Caco-2 (cell line): Measurements from ENCODE around the gene MEGF6. TPM values are rescaled to one million over a fixed set of nuclear protein-coding genes. Genes with fewer than 3 reads are reported as not detected.

Experiments
- BruUV-seq: library from RNA; stranded (reverse); fragments of 400-500 nt; replicated peaks from 2 replicates; lab custom pipeline; 2021; lab: Mats Ljungman, UMichigan
- CTCF ChIA-PET: fragments of 300-600 bp; sonication (Branson Sonifier 250); formaldehyde crosslinking; loops from one replicate; lab custom pipeline; 2022; ENCODE audit warnings: antibody characterized with exemption; lab: Charles Lee
- POLR2A ChIA-PET: fragments of 300-600 bp; sonication (Branson Sonifier 250); formaldehyde crosslinking; loops from one replicate; lab custom pipeline; 2022; ENCODE audit warnings: antibody characterized with exemption; lab: Charles Lee
- DNase-seq, 2 experiments: peaks; one replicate each; pipeline versions ENCODE4 v3.0.0 to v3.0.0-alpha.2; 2020 to 2022
- H3K27me3 ChIP-seq: replicated peaks from 2 replicates; pipeline ENCODE4 v1.6.0; 2011; ENCODE audit warnings: low read length; ENCODE audit not compliant: control insufficient read depth, insufficient read depth
- H3K36me3 ChIP-seq: 2 replicates; pipeline ENCODE4 v1.5.1; 2011; ENCODE audit warnings: low read length; ENCODE audit not compliant: control insufficient read depth, insufficient read depth
- H3K4me1 ChIP-seq: fragments of 250-450 bp; sonication (Bioruptor Pico); 2 replicates; pipeline ENCODE4 v1.5.1; 2020; ENCODE audit warnings: mild to moderate bottlenecking
- H3K4me3 ChIP-seq: 2 replicates; pipeline ENCODE4 v1.5.1; 2011; ENCODE audit warnings: low read depth, mild to moderate bottlenecking, control low read depth, low read length
- H3K9me3 ChIP-seq: fragments of 250-450 bp; sonication (Bioruptor Pico); 2 replicates; pipeline ENCODE4 v1.5.1; 2020; ENCODE audit warnings: mild to moderate bottlenecking, moderate library complexity
- H3K27ac Mint-ChIP-seq: one replicate; pipeline ENCODE4 v1.8.0; 2022; ENCODE audit warnings: mixed read lengths; ENCODE audit not compliant: unreplicated experiment
- H3K27me3 Mint-ChIP-seq: one replicate; pipeline ENCODE4 v1.8.0; 2022; ENCODE audit warnings: mixed read lengths; ENCODE audit not compliant: insufficient read depth, unreplicated experiment
- H3K36me3 Mint-ChIP-seq: one replicate; pipeline ENCODE4 v1.8.0; 2022; ENCODE audit warnings: mild to moderate bottlenecking, mixed read lengths; ENCODE audit not compliant: insufficient read depth, unreplicated experiment
- H3K4me1 Mint-ChIP-seq: one replicate; pipeline ENCODE4 v1.8.0; 2022; ENCODE audit warnings: low read depth, mixed read lengths; ENCODE audit not compliant: unreplicated experiment
- H3K4me3 Mint-ChIP-seq: one replicate; pipeline ENCODE4 v1.8.0; 2022; ENCODE audit warnings: mild to moderate bottlenecking, moderate library complexity, mixed read lengths; ENCODE audit not compliant: unreplicated experiment
- H3K9me3 Mint-ChIP-seq: one replicate; pipeline ENCODE4 v1.8.0; 2022; ENCODE audit warnings: mixed read lengths; ENCODE audit not compliant: unreplicated experiment
- CTCF ChIP-seq, 2 experiments: fragments of 200-600 bp in 1 of 2; IDR thresholded peaks; 1 replicate in 1 of 2; 2 replicates in 1 of 2; pipeline versions ENCODE4 v1.5.1 to v1.8.0; 2011 to 2022; ENCODE audit warnings: antibody characterized with exemption in 1 of 2, control low read depth in 1 of 2, inconsistent platforms in 1 of 2, low read depth in 1 of 2, low read length in 1 of 2, mild to moderate bottlenecking in 1 of 2, moderate library complexity in 1 of 2; ENCODE audit not compliant: insufficient read depth in 1 of 2, severe bottlenecking in 1 of 2, unreplicated experiment in 1 of 2
- intact Hi-C: fragments of 100-400 bp; cut with micrococcal nuclease; formaldehyde crosslinking; loops from one replicate; pipeline ENCODE4 v1.10.0; 2022; ENCODE audit not compliant: unreplicated experiment
- total RNA-seq: library from RNA; stranded (reverse); gene quantifications from 2 replicates; pipeline ENCODE4 v1.2.3, GENCODE V29; 2022

The MEGF6 gene
- total RNA-seq, 1 experiment from 2014 or later, result 13.3 TPM

- Histone ChIP-seq H3K36me3 (no peaks in the 10 kb centered on the region), H3K9me3 (no peaks in the 10 kb centered on the region), H3K4me3 (no peak overlapping the region), H3K4me1 (no peaks in the 10 kb centered on the region), H3K27me3 (no peaks in the 10 kb centered on the region)
- Mint-ChIP-seq H3K27ac (no peak overlapping the region), H3K4me1 (no peaks in the 10 kb centered on the region), H3K36me3 (no peaks in the 10 kb centered on the region), H3K9me3 (no peaks in the 10 kb centered on the region), H3K27me3 (no peaks in the 10 kb centered on the region), H3K4me3 (no peak overlapping the region)
- no peak for DNase-seq
- no peak for TF ChIP-seq CTCF (IDR thresholded peaks at IDR 0.05; ENCODE audit: insufficient read depth in 1 of 2, low read depth in 1 of 2, low read length in 1 of 2, severe bottlenecking in 1 of 2, unreplicated experiment in 1 of 2)
- ChIA-PET CTCF (interaction anchor here (0.6 kb wide), 1 partner anchor 292 kb away, joined by 4 read pairs; no protein-coding TSS in a partner anchor), POLR2A (interaction anchor here (0.6 kb wide), 1 partner anchor 14 kb away, joined by 6 read pairs; no protein-coding TSS in a partner anchor)
- no TSS peak for BruUV-seq
- intact Hi-C loops, result no loop called here
Observed at GRCh38 chr1:3516911-3517675, 94.2 kb downstream of the MEGF6 start.

GRCh38 chr1:3516481-3516869 lies 94.8 kb downstream of the MEGF6 start:
- CTCF ChIA-PET, result no interaction called here
- BruUV-seq, result no TSS peak
- no peak overlapping the region for H3K4me3 Mint-ChIP-seq
- no peaks in the 10 kb centered on the region for H3K27me3 Mint-ChIP-seq
- no peak for DNase-seq
- no peak overlapping the region for H3K27ac Mint-ChIP-seq
- POLR2A ChIA-PET, result no interaction called here
- Histone ChIP-seq H3K4me3 (no peak overlapping the region), H3K27me3 (no peaks in the 10 kb centered on the region), H3K36me3 (no peaks in the 10 kb centered on the region), H3K4me1 (no peaks in the 10 kb centered on the region), H3K9me3 (no peaks in the 10 kb centered on the region)
- no peaks in the 10 kb centered on the region for H3K36me3 Mint-ChIP-seq
- no peaks in the 10 kb centered on the region for H3K4me1 Mint-ChIP-seq
- H3K9me3 Mint-ChIP-seq, result no peaks in the 10 kb centered on the region
- no peak for TF ChIP-seq CTCF (IDR thresholded peaks at IDR 0.05; ENCODE audit: insufficient read depth in 1 of 2, low read depth in 1 of 2, low read length in 1 of 2, severe bottlenecking in 1 of 2, unreplicated experiment in 1 of 2)
- intact Hi-C loops, result no loop called here

- ChIA-PET CTCF (interaction anchor here (0.9 kb wide), 1 partner anchor 63 kb away, joined by 3 read pairs; no protein-coding TSS in a partner anchor), POLR2A (no interaction called here)
- Mint-ChIP-seq H3K36me3 (no peaks in the 10 kb centered on the region), H3K27ac (no peak overlapping the region), H3K27me3 (no peaks in the 10 kb centered on the region), H3K4me1 (no peaks in the 10 kb centered on the region), H3K9me3 (no peaks in the 10 kb centered on the region), H3K4me3 (no peak overlapping the region)
- Histone ChIP-seq H3K4me1 (no peaks in the 10 kb centered on the region), H3K27me3 (no peaks in the 10 kb centered on the region), H3K9me3 (no peaks in the 10 kb centered on the region), H3K36me3 (no peaks in the 10 kb centered on the region), H3K4me3 (no peak overlapping the region)
- no peak for DNase-seq
- intact Hi-C loops, result no loop called here
- BruUV-seq, result no TSS peak
- no peak for TF ChIP-seq CTCF (IDR thresholded peaks at IDR 0.05; ENCODE audit: insufficient read depth in 1 of 2, low read depth in 1 of 2, low read length in 1 of 2, severe bottlenecking in 1 of 2, unreplicated experiment in 1 of 2)
Observed at GRCh38 chr1:3515774-3516480, 95.4 kb downstream of the MEGF6 start.
